IMR-90 (cell line): ENCODE data around the gene SMIM36. TPM values are rescaled to one million over a fixed set of nuclear protein-coding genes. Genes with fewer than 3 reads are reported as not detected.
"Not testable (repeated sequence)": the region's sequence is repeated elsewhere in the genome, so short reads cannot be mapped to it uniquely, and the experiment has no call there.

Experiments
- ATAC-seq: fragments of 200-7000 bp; cut with Tn5 transposase; 2 replicates; pipeline ENCODE4 v1.9.1; 2020; ENCODE audit warnings: low read depth, mild to moderate bottlenecking, moderate library complexity
- BruUV-seq: library from RNA; stranded (reverse); fragments of 400-500 nt; replicated peaks from 2 replicates; lab custom pipeline; 2021; lab: Mats Ljungman, UMichigan
- CTCF ChIA-PET: fragments of 300-600 bp; formaldehyde crosslinking; extraction: SDS; loops from one replicate; lab custom pipeline; 2021; ENCODE audit warnings: antibody characterized with exemption; lab: Yijun Ruan, JAX
- POLR2A ChIA-PET: fragments of 300-600 bp; sonication (Branson Sonifier 250); formaldehyde crosslinking; loops from one replicate; lab custom pipeline; 2022; ENCODE audit warnings: antibody characterized with exemption; ENCODE audit not compliant: unreplicated experiment; lab: Charles Lee
- DNase-seq: peaks from one replicate; pipeline ENCODE4 v3.0.0; 2013
- H2AFZ ChIP-seq: replicated peaks from 2 replicates; pipeline ENCODE3; 2013; ENCODE audit warnings: low read length, mild to moderate bottlenecking; ENCODE audit not compliant: poor library complexity
- H2AK5ac ChIP-seq: 2 replicates; pipeline ENCODE4 v1.6.1; 2013; ENCODE audit warnings: low read depth, low read length, inconsistent platforms
- H2AK9ac ChIP-seq: replicated peaks from 2 replicates; pipeline ENCODE3; 2013; ENCODE audit warnings: mild to moderate bottlenecking, low read depth, low read length, moderate library complexity; ENCODE audit not compliant: poor library complexity
- H2BK120ac ChIP-seq: 2 replicates; pipeline ENCODE4 v1.6.1; 2013; ENCODE audit warnings: low read depth, low read length, inconsistent platforms
- H2BK15ac ChIP-seq: 3 replicates; pipeline ENCODE4 v1.6.1; 2013; ENCODE audit warnings: low read depth, low read length, inconsistent platforms
- H2BK20ac ChIP-seq: 2 replicates; pipeline ENCODE4 v1.6.1; 2013; ENCODE audit warnings: low read depth, mild to moderate bottlenecking, inconsistent platforms, low read length, moderate library complexity
- H2BK5ac ChIP-seq: 2 replicates; pipeline ENCODE4 v1.6.1; 2013; ENCODE audit warnings: mild to moderate bottlenecking, low read depth, low read length, inconsistent platforms; ENCODE audit not compliant: poor library complexity, severe bottlenecking
- H3K14ac ChIP-seq: replicated peaks from 2 replicates; pipeline ENCODE4 v1.6.1; 2013; ENCODE audit warnings: low read depth, low read length, inconsistent platforms
- H3K18ac ChIP-seq: 2 replicates; pipeline ENCODE4 v1.6.1; 2013; ENCODE audit warnings: low read depth, low read length, control low read depth
- H3K23ac ChIP-seq: 2 replicates; pipeline ENCODE4 v1.6.1; 2013; ENCODE audit warnings: low read depth, low read length, inconsistent platforms
- H3K27ac ChIP-seq: 2 replicates; pipeline ENCODE4 v1.5.1; 2013; ENCODE audit warnings: mild to moderate bottlenecking, control low read depth, low read length; ENCODE audit not compliant: insufficient read depth
- H3K27me3 ChIP-seq: 2 replicates; pipeline ENCODE4 v1.6.1; 2013; ENCODE audit warnings: low read length; ENCODE audit not compliant: control insufficient read depth, insufficient read depth
- H3K36me3 ChIP-seq: 2 replicates; pipeline ENCODE4 v1.6.1; 2013; ENCODE audit warnings: low read length, mixed read lengths; ENCODE audit not compliant: control insufficient read depth, insufficient read depth
- H3K4ac ChIP-seq: 2 replicates; pipeline ENCODE4 v1.6.1; 2013; ENCODE audit warnings: low read depth, low read length, inconsistent platforms
- H3K4me1 ChIP-seq: 2 replicates; pipeline ENCODE4 v1.6.1; 2013; ENCODE audit warnings: low read length, mixed read lengths; ENCODE audit not compliant: control insufficient read depth, insufficient read depth
- H3K4me2 ChIP-seq: 2 replicates; pipeline ENCODE4 v1.6.1; 2013; ENCODE audit warnings: low read depth, mild to moderate bottlenecking, control low read depth, low read length, moderate library complexity
- H3K4me3 ChIP-seq: 2 replicates; pipeline ENCODE4 v1.5.1; 2013; ENCODE audit warnings: low read depth, mild to moderate bottlenecking, control low read depth, low read length, moderate library complexity; ENCODE audit not compliant: insufficient read depth
- H3K56ac ChIP-seq: 2 replicates; pipeline ENCODE4 v1.6.1; 2013; ENCODE audit warnings: low read length, inconsistent platforms; ENCODE audit not compliant: insufficient read depth; ENCODE audit errors: extremely low read depth
- H3K79me1 ChIP-seq, 2 experiments: 2 replicates each; pipeline ENCODE4 v1.6.1; 2013; ENCODE audit warnings: low read length in 2 of 2, inconsistent platforms in 1 of 2, low read depth in 1 of 2
- H3K9ac ChIP-seq: 2 replicates; pipeline ENCODE4 v1.6.1; 2013; ENCODE audit warnings: low read depth, low read length, control low read depth
- H3K9me1 ChIP-seq: 2 replicates; pipeline ENCODE4 v1.6.1; 2013; ENCODE audit warnings: low read length, inconsistent platforms; ENCODE audit not compliant: insufficient read depth
- H3K9me3 ChIP-seq: 2 replicates; pipeline ENCODE4 v1.6.1; 2013; ENCODE audit warnings: low read length; ENCODE audit not compliant: control insufficient read depth, insufficient read depth
- H4K20me1 ChIP-seq: 2 replicates; pipeline ENCODE4 v1.6.1; 2013; ENCODE audit warnings: low read length, inconsistent platforms; ENCODE audit not compliant: insufficient read depth
- H4K5ac ChIP-seq: 2 replicates; pipeline ENCODE4 v1.6.1; 2013; ENCODE audit warnings: mild to moderate bottlenecking, low read depth, low read length, control low read depth
- H4K8ac ChIP-seq, 2 experiments: 2 replicates each; pipeline ENCODE4 v1.6.1; 2013; ENCODE audit warnings: low read depth in 2 of 2, low read length in 2 of 2, control low read depth in 1 of 2, inconsistent platforms in 1 of 2
- H4K91ac ChIP-seq: 2 replicates; pipeline ENCODE4 v1.6.1; 2013; ENCODE audit warnings: low read depth, low read length, inconsistent platforms; ENCODE audit not compliant: insufficient read depth
- MAFK ChIP-seq: IDR thresholded peaks from 2 replicates; pipeline ENCODE4 v1.6.1; 2012; ENCODE audit warnings: low read depth, low read length, improper control_type of control experiment
- NFE2L2 ChIP-seq: fragments of 150-350 bp; IDR thresholded peaks from 2 replicates; pipeline ENCODE4 v1.6.1; 2016; ENCODE audit warnings: low read depth, mild to moderate bottlenecking, low read length
- USF2 ChIP-seq: fragments of 150-350 bp; IDR thresholded peaks from 2 replicates; pipeline ENCODE4 v1.6.1; 2017; ENCODE audit warnings: mild to moderate bottlenecking, antibody characterized with exemption, low read length, low read depth
- WGBS, 2 experiments: methylation state at CpG; one replicate each; pipeline versions ENCODE4 v1.1.5 to v1.1.7; 2013; ENCODE audit warnings: missing lambda C conversion rate in 2 of 2; ENCODE audit not compliant: insufficient read length in 1 of 2; ENCODE audit errors: extremely low coverage in 2 of 2; 5-methylcytosine and 5-hydroxymethylcytosine counted together
- dilution Hi-C: fragments of 300-500 bp; cut with HindIII; formaldehyde crosslinking; loops from one replicate; pipeline ENCODE4 v1.14.3; 2018; ENCODE audit warnings: low sequenced_read_pairs; ENCODE audit not compliant: unreplicated experiment
- in situ Hi-C: fragments of 300-500 bp; cut with MboI; formaldehyde crosslinking; loops from 3 replicates; pipeline ENCODE4 v1.14.3; 2019; ENCODE audit warnings: low sequenced_read_pairs, inconsistent platforms, mixed read lengths
- intact Hi-C: fragments of 100-400 bp; cut with micrococcal nuclease; formaldehyde crosslinking; loops from 2 replicates; pipeline ENCODE4 v1.10.0; 2022
- polyA plus RNA-seq, 3 experiments: library from polyadenylated mRNA; depleted of rRNA; stranded (reverse); fragments of >200 nt; gene quantifications; 2 replicates each; pipeline ENCODE4 v1.2.3, GENCODE V29; 2012; ENCODE audit warnings: low replicate concordance in 1 of 3
- total RNA-seq: library from RNA; depleted of rRNA; stranded (reverse); fragments of >200 nt; gene quantifications from 2 replicates; pipeline ENCODE4 v1.2.3, GENCODE V29; 2012

The SMIM36 gene
- total and polyA plus RNA-seq, 2 of the 4 experiments (the other 2 are of a cell fraction), result not detected

- no peak overlapping the region for H3K4me3 ChIP-seq
- no peak overlapping the region for H3K4ac ChIP-seq
- no peak overlapping the region; the same call in 2 of the 3 replicates for H2BK15ac ChIP-seq
- no peak overlapping the region for H3K18ac ChIP-seq
- peaks cover 14 to 20% of the 10 kb centered on the region in 2 experiments for H3K79me1 ChIP-seq
- ATAC-seq (no peak), DNase-seq (no peak)
- no CpG with 5 or more reads among the region's 3 CpGs for WGBS, 2 experiments
- no peaks in the 10 kb centered on the region for H3K9me1 ChIP-seq
- in situ Hi-C loops, result no loop called here
- no peak overlapping the region for H2AK5ac ChIP-seq
- H3K36me3 ChIP-seq, result no peaks in the 10 kb centered on the region
- no peak overlapping the region for H3K23ac ChIP-seq
- H3K14ac ChIP-seq, result no peak overlapping the region
- H2AFZ ChIP-seq, result no peak overlapping the region
- no peak overlapping the region for H4K5ac ChIP-seq
- H4K20me1 ChIP-seq, result 0 out of 2 replicates have a peak, but pooled peaks cover 3% of the 10 kb centered on the region
- no peak overlapping the region for H3K9ac ChIP-seq
- 0 out of 2 replicates have a peak, but pooled peaks cover 3% of the 10 kb centered on the region for H3K4me1 ChIP-seq
- no peak overlapping the region for H4K91ac ChIP-seq
- no TSS peak for BruUV-seq
- ChIA-PET POLR2A (no interaction called here), CTCF (no interaction called here)
- H2BK120ac ChIP-seq, result no peak overlapping the region
- peaks cover 2% of the 10 kb centered on the region; the same call in 1 of the 2 replicates for H3K27me3 ChIP-seq
- H2AK9ac ChIP-seq, result no peak overlapping the region
- no peak for TF ChIP-seq NFE2L2
- no peak for TF ChIP-seq USF2
- TF ChIP-seq MAFK, result no peak
- no peaks in the 10 kb centered on the region for H3K9me3 ChIP-seq
- H2BK20ac ChIP-seq, result no peak overlapping the region
- dilution Hi-C loops, result no loop called here
- no peak overlapping the region for H3K56ac ChIP-seq
- no peak overlapping the region for H3K4me2 ChIP-seq
- no peak overlapping the region for H3K27ac ChIP-seq
- no peak overlapping the region for H2BK5ac ChIP-seq
- H4K8ac ChIP-seq, result no peak overlapping the region
- intact Hi-C loops, result loop anchor here (10.0 kb wide), 1 partner anchor 331 kb away; the partner anchor contains the start of gene PCTP
Measured at GRCh38 chr17:55423535-55423934, 87.7 kb downstream of the SMIM36 start.

DNA sequence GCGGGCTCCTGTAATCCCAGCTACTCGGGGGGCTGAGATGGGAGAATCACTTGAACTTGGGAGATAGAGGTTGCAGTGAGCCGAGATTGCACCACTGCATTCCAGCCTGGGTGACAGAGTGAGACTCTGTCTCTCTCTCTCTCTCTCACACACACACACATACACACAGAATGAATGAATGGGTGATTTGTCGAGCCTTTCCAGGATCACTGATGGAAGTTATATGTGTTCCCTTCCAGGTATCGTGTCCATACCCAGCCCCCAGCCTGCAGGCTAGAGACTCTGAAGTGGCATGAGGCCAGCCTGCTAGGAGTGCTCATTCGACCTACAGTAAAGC lies 88.5 kb downstream of the SMIM36 start:
- H4K5ac ChIP-seq, H3K18ac ChIP-seq, H2BK5ac ChIP-seq, H3K4me3 ChIP-seq, H3K14ac ChIP-seq, in situ Hi-C loops, H2AK5ac ChIP-seq, H3K27me3 ChIP-seq, BruUV-seq, DNase-seq, H3K27ac ChIP-seq, H4K8ac ChIP-seq, H3K23ac ChIP-seq, H2AFZ ChIP-seq, CTCF ChIA-PET, H2AK9ac ChIP-seq, dilution Hi-C loops, H3K9ac ChIP-seq, H3K56ac ChIP-seq, H2BK15ac ChIP-seq, H3K4me1 ChIP-seq, H3K4me2 ChIP-seq, H2BK120ac ChIP-seq, H2BK20ac ChIP-seq, H3K9me3 ChIP-seq, H4K91ac ChIP-seq, H3K4ac ChIP-seq, POLR2A ChIA-PET, H4K20me1 ChIP-seq, H3K9me1 ChIP-seq, ATAC-seq, H3K36me3 ChIP-seq: not testable (repeated sequence)
- 60% methylated on average over 1 of the region's 6 CpGs; no CpG with 5 or more reads in 1 of the 2 experiments for WGBS, 2 experiments
- H3K79me1 ChIP-seq, result peaks cover 17 to 25% of the 10 kb centered on the region in 2 experiments
- intact Hi-C loops, result loop anchor here (1.0 to 10.0 kb wide), 2 partner anchors 92 to 332 kb away; partner anchors contain the start of gene PCTP
